ENCODE data around the gene KCNMB3. TPM values are rescaled to one million over a fixed set of nuclear protein-coding genes. Genes with fewer than 3 reads are reported as not detected.

Gene KCNMB3
- total RNA-seq, 4 donors from 2014 or later, result 4.4 to 8.1 (median 5.1) TPM

GRCh38 chr3:179236669-179237301 is 14.1 kb downstream of the KCNMB3 start:
- intact Hi-C loops (cut with DNase I), result no loop called here
- Histone ChIP-seq H3K27me3 (no peaks in the 10 kb centered on the region), H3K36me3 (peaks cover 0 to 8% of the 10 kb centered on the region in 2 donors), H3K9me3 (no peaks in the 10 kb centered on the region), H3K4me1 (no peaks in the 10 kb centered on the region), H3K4me3 (replicated peaks in 1 of 3) (no peak overlapping the region), H3K27ac (no peak overlapping the region)
- TF ChIP-seq CTCF (IDR thresholded peaks at IDR 0.05), result no peak
- no peak for TF ChIP-seq POLR2A (IDR thresholded peaks at IDR 0.05)
- 91 to 98% methylated on average over 2 of the region's 2 CpGs for WGBS, 2 donors
- no peak for DNase-seq

GRCh38 chr3:179234199-179234598 is 16.7 kb downstream of the KCNMB3 start:
- H3K27me3 ChIP-seq, result no peaks in the 10 kb centered on the region

GRCh38 chr3:179233043-179233442 is 17.9 kb downstream of the KCNMB3 start:
- WGBS, 2 donors, result 98 to 99% methylated on average over 3 of the region's 3 CpGs
- Histone ChIP-seq H3K27me3 (no peaks in the 10 kb centered on the region), H3K36me3 (peaks cover 4 to 16% of the 10 kb centered on the region in 2 donors), H3K9me3 (no peaks in the 10 kb centered on the region), H3K4me3 (replicated peaks in 1 of 3) (no peak overlapping the region), H3K4me1 (no peaks in the 10 kb centered on the region), H3K27ac (no peak overlapping the region)
- intact Hi-C loops (cut with DNase I), result no loop called here
- DNase-seq, result no peak
- TF ChIP-seq POLR2A (IDR thresholded peaks at IDR 0.05) (no peak), CTCF (IDR thresholded peaks at IDR 0.05) (no peak)

More at GRCh38 chr3:179234199-179234598, 16.7 kb downstream of the KCNMB3 start:
- Histone ChIP-seq H3K4me3 (replicated peaks in 1 of 3) (no peak overlapping the region), H3K36me3 (peaks cover 4 to 16% of the 10 kb centered on the region in 2 donors), H3K9me3 (no peaks in the 10 kb centered on the region), H3K27ac (no peak overlapping the region), H3K4me1 (no peaks in the 10 kb centered on the region)
- intact Hi-C loops (cut with DNase I), result no loop called here
- DNase-seq, result no peak
- TF ChIP-seq POLR2A (IDR thresholded peaks at IDR 0.05) (no peak), CTCF (IDR thresholded peaks at IDR 0.05) (no peak)
- 95 to 98% methylated on average over 4 of the region's 4 CpGs for WGBS, 2 donors

GRCh38 chr3:179229177-179229576 is 21.7 kb downstream of the KCNMB3 start:
- no peak overlapping the region for H3K27ac ChIP-seq
- no peaks in the 10 kb centered on the region for H3K27me3 ChIP-seq
- H3K36me3 ChIP-seq, result peaks cover 14 to 15% of the 10 kb centered on the region in 2 donors
- no peaks in the 10 kb centered on the region for H3K4me1 ChIP-seq
- no peak for DNase-seq
- no peaks in the 10 kb centered on the region for H3K9me3 ChIP-seq
- TF ChIP-seq POLR2A (IDR thresholded peaks at IDR 0.05), result no peak
- TF ChIP-seq CTCF (IDR thresholded peaks at IDR 0.05), result no peak
- H3K4me3 ChIP-seq (replicated peaks in 1 of 3), result no peak overlapping the region
- 88% methylated on average over 5 of the region's 5 CpGs for WGBS, 2 donors
- intact Hi-C loops (cut with DNase I), result no loop called here

GRCh38 chr3:179227349-179227748 is 23.6 kb downstream of the KCNMB3 start:
- intact Hi-C loops (cut with DNase I), result no loop called here
- peaks cover 8 to 15% of the 10 kb centered on the region in 2 donors for H3K36me3 ChIP-seq

More at GRCh38 chr3:179227349-179227748, 23.6 kb downstream of the KCNMB3 start:
- Histone ChIP-seq H3K9me3 (no peaks in the 10 kb centered on the region), H3K4me1 (no peaks in the 10 kb centered on the region), H3K4me3 (replicated peaks in 1 of 3) (no peak overlapping the region), H3K27ac (no peak overlapping the region), H3K27me3 (no peaks in the 10 kb centered on the region)
- DNase-seq, result no peak
- no peak for TF ChIP-seq POLR2A (IDR thresholded peaks at IDR 0.05)
- TF ChIP-seq CTCF (IDR thresholded peaks at IDR 0.05), result no peak
- WGBS, 2 donors, result 87 to 92% methylated on average over 3 of the region's 3 CpGs
